Skin epidermis (tissue), 12 donors: ENCODE data around the gene MOB2.

ENCODE experiments used
- H3K27ac ChIP-seq, 21 experiments: fragments of 200-600 bp; sonication (generic) in 11 of 21; one replicate each; pipeline ENCODE4 v1.5.0; 2020; ENCODE audit warnings: mild to moderate bottlenecking in 3 of 21, inconsistent platforms in 2 of 21, moderate library complexity in 2 of 21
- H3K4me3 ChIP-seq, 7 experiments: fragments of 200-600 bp; sonication (generic) in 2 of 7; one replicate each; pipeline ENCODE4 v1.5.0; 2020; ENCODE audit warnings: inconsistent platforms in 2 of 7, mild to moderate bottlenecking in 2 of 7, moderate library complexity in 1 of 7

MOB2 gene

DNA sequence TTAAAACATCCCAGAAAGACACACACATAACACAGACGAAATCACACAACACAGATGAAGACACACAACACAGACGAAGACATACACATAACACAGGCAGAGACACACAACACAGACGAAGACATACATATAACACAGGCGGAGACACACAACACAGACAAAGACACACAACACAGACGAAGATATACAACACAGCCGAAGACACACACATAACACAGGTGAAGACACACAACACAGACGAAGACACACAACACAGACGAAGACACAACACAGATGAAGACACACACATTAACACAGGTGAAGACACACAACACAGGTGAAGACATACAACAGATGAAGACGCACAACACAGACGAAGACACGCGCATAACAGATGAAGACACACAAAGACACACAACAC, 4.8 kb upstream of the MOB2 start:
- no peak overlapping the region for H3K27ac ChIP-seq
- H3K4me3 ChIP-seq = no peak overlapping the region

DNA sequence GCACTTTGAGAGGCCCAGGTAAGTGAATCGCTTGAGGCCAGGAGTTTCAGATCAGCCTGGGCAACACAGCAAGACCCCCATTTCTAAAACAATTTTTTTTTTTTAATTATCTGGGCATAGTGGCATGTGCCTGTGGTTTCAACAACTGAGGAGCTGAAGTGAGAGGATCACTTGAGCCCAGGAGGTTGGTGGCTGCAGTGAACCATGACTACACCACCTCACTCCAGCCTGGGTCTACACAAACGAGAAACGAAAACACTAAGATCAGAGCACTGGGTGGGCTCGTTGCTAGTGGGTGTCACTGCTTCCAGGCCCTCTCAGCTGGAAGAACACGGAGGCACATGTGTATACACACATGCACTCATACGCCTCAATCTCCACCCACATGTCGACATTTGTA, 4.1 kb upstream of the MOB2 start:
- no peak overlapping the region for H3K27ac ChIP-seq
- H3K4me3 ChIP-seq = no peak overlapping the region

DNA sequence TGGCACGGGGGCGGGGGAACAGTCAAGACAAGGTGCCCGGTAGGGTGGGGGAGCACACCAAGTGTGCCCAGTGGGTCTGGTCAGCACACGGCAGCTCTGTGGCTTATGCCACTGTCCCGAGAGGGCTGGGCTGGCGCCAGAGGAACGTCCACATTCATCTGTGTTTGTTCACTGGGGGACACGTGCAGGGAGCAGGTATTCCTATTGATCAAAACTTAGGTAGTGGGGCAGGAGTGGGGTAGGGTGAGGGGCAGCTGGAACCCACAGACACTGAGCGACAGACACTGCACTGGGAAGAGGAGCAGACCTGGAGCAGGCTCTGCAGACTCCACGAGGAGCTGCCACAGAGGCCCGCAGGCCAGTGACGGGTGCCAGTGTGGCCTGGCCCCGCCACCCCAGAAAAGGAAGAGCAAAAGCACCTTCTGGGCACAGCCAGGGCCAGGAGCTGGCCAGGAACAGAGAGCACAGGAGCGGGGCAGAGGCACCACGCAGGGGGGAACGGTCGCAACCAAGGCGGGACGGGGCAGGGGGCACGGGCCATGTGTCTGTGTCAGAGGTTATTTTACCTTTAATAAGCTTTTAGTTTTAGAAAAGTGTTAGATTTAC, 2.1 kb upstream of the MOB2 start:
- Histone ChIP-seq H3K27ac (peak overlapping the region in 1 of 21 experiments; percentile 24), H3K4me3 (no peak overlapping the region)

DNA sequence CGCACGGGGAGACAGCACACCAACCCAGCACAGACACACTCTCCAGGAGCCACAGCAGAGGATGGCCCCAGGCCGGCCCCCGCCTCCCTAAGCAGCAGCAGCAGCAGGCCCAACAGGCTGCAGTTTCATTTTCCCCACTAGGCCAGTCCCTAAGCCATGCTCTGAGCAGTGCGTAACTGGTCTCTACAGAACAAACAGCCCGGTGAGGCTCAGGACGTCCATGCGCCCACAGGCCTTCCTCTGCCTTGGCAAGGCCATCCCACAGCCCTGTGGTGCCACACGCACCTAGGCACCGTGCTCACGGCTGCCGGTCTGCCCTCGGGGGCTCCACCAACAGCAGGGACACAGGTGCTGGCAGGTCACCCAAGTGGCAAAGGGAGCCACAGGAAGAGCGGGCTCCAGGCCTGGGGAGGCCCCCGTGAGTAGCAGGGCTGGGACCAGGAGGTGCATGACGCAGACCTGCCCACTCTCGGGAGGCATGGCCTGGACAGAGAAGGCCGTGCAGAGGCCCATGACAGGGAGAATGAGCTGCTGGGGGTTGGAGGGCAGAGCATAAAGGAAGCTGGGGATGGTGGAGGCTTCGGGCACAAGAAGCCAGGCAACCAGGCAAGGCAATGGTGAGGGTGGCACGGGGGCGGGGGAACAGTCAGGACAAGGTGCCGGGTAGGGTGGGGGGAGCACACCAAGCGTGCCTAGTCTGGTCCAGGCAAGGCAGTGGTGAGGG, 1.4 kb upstream of the MOB2 start:
- Histone ChIP-seq H3K4me3 (no peak overlapping the region), H3K27ac (peak overlapping the region in 3 of 21 experiments; percentile 11 to 44 (median 24))

DNA sequence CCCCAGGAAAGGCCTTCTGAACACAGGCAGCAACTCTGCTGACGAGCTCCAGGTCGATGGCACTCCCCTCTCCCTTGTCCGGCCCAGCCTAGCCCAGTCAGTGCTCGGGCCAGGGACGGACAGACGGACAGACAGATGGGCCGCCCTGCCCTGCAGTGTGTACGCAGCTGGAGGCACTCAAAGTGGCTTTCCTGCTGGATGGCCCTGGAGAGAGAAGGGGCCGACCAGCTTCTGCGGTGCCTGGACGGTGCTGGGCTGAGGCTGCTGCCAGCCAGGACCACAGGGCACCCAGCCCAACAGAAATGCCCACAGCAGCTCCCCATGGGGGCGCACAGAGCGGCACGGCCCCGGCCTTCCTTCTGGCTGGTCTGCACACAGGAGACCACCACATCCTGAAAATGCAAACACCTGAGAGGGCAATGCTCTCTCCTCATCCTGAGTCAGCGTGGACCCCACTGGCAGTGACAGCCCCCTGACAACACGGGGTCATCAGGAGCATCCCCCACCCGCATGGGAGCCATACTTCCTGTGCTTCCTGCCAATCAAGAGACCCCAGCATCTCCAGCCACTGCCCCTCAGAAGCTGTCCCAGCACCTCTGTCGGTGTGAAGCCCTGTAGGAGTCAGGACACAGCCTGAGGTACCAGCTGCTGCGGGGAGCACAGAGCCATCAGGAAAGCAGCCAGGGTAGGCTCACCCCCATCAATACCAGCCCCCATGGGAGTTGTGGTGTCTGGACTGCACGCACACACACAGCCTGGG, 692 bp upstream of the MOB2 start:
- peak overlapping the region in 3 of 21 experiments; percentile 11 to 52 (median 37) for H3K27ac ChIP-seq
- H3K4me3 ChIP-seq = no peak overlapping the region

DNA sequence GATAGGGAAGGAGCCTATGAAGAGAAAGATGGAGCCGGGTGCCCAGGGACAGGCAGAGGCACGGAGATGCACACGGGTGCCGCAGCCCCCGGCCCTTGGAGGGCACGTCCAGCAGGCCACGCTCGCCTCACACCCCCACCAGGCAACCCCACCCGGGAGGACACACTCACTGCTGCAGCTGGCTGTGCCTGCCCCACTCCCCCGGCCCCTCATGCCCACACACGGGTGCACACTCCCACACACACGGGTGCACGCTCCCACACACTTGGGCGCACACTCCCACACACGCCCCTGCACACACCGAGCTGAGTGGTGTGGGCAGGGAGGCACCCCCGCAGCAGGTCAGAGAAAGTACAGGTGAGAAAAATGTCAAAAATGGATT, 1.1 kb downstream of the MOB2 start:
- peak overlapping the region in 1 of 7 experiments; percentile 10 for H3K4me3 ChIP-seq
- H3K27ac ChIP-seq = peak overlapping the region in 4 of 21 experiments; percentile 6 to 53 (median 30)

DNA sequence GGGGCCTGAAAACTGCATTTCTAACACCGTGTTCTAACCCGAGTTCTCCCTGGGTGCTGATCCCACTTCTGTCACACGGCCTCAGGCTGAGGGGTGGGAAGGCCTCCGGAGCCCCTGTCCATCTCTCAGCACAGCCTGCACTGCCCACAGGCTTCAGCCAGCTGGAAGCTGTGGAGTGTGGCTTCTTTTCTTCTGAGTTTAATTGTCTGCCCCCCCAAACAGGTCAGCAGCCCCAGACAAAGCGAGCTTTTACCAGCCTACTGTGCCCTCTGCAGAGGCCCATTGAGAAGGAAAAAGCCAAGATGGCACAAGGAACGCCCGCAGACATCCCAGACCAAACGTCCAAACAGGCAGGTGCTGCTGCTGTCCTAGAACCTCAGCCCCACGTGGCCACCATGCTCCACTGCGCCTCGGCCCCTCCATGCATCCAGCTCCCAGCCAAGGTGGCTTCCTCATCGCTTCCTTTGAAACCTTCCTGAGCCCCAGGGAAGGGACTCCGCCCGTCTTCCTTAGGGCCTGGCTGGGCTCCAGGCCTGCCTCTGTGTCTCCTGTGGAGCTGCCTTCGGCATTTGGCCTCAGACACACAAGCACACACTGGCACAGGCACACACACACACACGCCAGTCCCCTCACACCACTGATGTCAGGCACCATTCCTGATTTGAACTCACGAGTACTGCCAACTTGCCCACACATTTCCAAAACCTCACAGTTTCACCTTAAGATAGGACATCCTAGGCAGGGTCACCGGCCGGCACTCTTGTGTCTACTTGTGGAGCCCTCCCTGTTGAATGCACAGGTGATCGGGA, 1.7 kb downstream of the MOB2 start:
- Histone ChIP-seq H3K4me3 (no peak overlapping the region), H3K27ac (peak overlapping the region in 3 of 21 experiments; percentile 2 to 53 (median 6))

DNA sequence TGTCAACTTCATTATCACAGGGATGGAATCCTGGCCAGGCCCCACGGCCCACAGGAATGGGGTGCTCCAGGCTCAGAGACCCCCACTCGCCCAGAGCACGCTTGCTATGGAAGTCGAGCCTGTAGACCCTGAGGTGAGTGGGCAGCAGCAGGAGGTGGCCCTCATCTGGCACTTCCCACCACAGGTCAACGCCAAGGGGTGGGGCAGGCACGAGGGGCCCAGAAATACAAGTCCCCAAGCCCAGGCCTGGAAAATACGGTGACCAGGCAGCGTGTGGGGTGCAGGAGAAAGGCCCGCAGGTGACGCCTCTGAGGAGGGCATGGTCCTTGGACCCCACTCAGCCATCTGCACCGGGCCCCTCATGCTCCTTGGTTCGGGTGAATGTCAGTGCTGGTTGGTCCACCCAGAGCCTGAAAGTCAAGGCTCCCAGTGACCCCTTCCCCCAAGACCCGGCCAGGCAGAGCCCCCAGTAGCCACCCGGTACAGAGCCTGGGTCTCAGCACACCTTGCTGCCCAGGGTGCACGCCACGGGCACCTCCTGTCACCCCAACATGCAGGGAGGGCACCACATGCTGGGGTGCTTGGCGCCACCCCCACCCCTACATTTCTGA, 2.4 kb downstream of the MOB2 start:
- no peak overlapping the region for H3K27ac ChIP-seq
- H3K4me3 ChIP-seq = no peak overlapping the region

DNA sequence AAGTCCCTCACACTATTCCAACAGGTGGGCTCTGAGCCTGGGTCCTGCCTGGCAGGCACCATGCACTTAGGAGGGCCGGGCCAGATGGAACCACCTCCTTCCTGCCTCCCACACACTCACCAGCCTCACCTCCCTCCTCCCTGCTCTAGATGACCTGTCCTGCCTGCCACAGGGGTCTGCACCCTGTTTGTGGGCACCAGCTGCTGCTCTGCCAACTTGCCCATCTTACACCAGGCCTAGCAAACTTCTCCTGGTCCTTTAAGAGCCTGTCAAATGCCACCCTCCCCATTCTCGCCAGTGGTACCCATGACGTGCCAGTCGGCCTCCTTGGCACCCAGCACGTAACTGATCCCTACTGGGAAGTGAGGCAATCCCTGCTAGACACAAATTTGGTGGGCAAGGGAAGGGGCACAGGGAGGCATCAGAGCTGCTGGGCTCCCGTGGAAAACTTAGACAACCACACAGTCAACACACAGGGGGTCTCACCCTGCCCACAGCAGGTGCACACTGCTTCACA, 3.1 kb downstream of the MOB2 start:
- H3K27ac ChIP-seq = no peak overlapping the region
- no peak overlapping the region for H3K4me3 ChIP-seq

DNA sequence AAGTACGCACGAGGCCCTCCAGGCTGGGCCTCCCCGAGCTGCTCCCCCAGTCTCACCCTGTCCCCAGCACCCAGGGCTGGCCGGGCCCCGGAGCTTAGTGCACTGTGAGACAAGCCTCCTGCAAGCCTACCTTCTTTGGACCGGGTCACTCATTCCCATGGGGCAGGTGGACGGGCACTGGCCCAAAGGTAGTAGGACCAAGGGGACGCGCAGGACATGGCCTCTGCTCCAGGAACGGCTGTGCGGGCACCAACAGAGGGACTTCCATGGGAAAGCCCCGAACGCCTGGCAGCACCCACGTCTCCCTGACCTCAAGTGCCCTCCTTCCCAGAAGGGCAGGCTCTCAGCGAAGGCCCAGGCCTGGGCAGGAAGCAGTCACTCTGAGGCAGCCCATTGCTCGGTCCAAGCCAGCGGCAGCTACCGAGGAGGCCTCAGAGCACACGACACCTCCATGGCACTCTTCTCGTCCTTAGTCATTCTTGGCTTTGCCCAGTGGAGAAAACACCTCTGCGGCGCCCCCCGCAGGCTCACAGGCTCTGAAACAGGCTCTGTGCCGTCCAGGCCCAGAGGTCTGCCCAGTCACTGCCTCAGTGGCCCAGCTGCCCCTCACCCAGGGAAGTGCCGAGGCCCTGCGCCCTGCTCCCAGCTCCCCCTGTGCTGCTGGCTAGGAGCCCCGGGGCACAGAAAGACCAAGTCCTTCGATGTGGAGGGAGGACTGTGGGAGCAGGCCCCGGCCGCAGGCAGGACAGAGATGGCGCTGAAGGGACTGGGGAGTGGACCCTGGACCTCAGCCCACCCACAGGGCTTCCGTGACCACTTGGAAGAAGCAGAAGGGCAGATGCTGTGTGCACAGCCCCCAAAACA, 3.8 kb downstream of the MOB2 start:
- Histone ChIP-seq H3K4me3 (no peak overlapping the region), H3K27ac (peak overlapping the region in 1 of 21 experiments; percentile 16)

DNA sequence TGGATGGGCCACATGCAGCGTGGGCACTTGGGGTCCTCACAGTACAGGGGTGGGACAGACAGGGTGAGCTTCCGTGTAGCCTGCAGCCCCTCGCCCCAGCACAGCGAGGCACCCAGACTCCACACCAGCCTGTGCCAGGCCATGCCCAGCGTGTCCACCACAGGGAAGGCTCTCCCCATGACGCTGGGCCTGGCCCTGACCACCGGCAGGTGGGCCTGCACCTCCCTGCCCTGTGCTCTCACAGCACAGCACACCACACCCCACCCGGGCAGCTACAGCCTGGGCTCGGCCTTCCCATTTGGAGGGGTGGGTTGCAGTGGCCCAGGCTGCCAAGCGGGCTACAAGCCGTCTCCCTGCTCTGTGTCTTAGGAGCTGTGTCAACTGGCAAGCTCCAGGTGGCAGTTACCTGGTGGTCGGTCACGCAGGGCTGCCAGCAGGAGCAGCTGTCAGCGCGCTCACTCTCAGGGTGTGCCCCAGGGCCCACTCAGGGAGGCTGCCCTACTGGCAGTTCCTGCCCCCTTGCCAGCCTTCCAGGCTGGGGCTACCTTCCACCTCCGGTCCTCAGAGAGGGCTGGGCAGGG, 4.6 kb downstream of the MOB2 start:
- peak overlapping the region in 1 of 21 experiments; percentile 4 for H3K27ac ChIP-seq

DNA sequence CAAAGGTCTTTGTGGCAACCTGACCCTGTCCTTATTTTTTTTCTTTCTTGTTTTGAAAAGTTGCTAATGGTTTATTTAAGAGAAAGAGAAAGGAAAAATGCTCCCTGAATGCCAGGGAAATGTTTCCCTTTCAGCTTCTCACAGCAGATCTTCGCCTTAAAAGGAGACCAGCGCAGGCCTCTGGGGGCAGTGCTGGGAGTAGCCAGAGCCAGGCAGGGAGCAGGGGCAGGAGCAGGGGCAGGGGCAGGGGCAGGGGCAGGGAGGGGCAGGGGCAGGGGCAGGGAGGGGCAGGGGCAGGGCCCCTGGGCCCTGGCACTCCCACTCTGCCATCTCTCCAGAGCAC, 5.1 kb downstream of the MOB2 start:
- peak overlapping the region in 1 of 21 experiments; percentile 4 for H3K27ac ChIP-seq
- H3K4me3 ChIP-seq = no peak overlapping the region

More for the DNA sequence above, 4.6 kb downstream of the MOB2 start:
- no peak overlapping the region for H3K4me3 ChIP-seq

DNA sequence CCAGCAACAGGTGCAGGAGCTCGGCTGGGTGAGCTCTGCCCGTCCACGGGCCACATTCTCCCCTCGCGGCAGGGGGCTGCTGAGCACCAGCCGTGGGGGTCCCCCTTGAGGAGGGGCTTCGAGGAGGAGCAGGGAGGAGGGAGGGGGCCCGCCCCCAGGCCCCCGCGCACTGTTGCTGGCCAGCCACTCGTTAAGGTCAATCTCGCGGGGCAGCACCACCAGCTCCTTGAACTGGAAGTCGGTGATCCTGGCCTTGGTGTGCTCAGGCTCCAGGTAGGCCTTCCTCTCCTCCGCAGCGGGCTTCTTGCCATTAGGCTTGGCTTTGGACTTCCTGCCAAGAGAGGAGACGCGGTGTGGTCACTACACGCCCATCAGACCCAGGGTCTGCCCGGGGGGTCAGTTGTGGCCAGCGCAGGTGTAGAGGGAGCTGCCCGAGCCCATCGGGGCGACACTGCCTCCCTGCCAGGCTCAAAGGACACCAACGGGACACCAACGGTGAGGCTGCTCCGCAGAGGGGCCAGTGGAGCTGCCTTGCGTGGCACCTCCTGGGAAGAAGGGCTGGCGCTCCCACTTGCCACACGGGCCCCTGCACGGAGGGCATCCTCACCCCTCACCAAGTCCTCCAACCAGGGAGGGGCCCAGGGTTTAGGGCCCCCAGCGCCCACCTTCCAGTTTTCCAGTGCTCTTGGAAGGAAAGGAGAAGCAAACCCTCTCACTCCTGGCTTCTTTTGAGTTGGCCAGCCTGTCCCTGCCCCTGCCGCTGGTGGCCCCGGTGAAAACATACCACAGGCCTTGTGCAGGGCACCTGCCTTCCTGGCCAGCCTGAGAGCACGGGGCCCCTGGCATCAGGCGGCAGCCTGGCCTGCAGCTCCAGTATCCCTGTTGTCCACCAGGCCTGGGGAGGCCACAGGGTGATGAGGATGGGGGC, 5.8 kb downstream of the MOB2 start:
- no peak overlapping the region for H3K4me3 ChIP-seq
- H3K27ac ChIP-seq = peak overlapping the region in 1 of 21 experiments; percentile 52

DNA sequence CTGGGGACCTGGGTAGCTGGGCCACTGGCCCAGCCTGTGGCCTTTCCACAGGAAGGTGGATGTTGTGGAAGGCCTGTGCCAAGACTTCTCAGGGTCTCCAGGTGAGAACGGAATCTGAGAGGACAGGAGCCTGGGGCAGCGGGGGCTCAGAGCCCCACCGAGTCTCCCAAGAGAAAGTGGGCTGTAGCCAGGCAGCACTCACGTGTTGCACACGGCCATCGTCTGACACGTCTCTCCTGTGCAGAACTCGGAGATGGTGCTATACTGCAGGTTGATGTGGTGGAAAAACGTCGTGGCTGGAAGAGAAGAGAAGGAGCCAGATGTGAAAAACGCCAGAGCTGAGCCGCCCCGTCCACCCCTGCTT, 6.4 kb downstream of the MOB2 start:
- peak overlapping the region in 1 of 21 experiments; percentile 52 for H3K27ac ChIP-seq

DNA sequence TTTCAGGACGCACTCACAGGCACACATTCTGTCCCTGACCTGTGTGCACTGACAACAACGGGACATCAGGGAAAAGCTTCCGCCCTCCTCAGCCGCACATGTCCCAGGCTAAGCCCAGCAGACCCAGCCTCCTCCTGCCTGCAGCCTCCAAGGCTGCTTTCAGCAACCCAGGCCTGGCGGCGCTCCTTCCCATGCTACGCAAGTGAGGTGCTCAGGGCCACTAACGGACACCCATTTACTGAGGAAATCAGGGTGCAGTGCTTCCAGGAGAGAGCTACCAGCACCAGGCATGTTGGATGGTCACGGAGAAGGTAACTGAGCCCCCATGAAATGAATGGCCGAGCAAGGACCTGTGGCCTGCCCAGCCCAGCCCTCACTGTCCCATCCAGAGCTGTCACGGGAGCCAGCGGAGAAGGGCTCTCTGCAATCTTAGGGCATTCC, 6.9 kb downstream of the MOB2 start:
- Histone ChIP-seq H3K4me3 (no peak overlapping the region), H3K27ac (no peak overlapping the region)

More for the DNA sequence above, 6.4 kb downstream of the MOB2 start:
- no peak overlapping the region for H3K4me3 ChIP-seq

DNA sequence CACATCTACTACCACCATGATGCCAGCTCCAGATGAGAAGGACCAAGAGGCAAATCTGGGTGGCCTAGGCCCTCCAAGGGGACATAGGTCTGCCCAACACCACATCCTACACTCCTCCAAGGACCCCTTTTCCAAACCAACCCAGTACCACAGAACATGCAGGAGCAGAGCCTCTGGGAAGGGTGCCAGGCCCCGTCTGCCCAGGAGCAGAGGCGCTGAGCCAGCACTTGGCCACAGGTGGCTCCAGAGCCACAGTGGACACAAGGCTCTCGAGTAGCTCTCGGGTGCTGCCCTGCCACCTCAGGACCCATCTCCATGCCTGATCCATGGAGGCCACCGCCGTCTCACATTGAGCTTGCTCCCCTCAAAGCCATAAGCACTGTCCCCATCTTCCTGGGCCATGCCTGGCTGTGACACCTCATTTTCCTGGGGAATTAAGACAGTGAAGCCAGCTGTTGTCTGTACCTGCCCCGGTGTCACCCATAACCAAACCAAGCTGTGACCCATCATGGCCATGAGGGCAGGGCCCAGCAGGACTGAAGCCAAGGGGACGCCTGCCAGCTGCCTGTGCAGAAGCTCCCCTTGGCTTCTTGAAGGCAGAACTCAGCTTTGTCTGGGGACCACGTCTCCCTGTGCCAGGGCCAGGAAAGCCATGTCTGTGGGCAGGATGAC, 7.4 kb downstream of the MOB2 start:
- Histone ChIP-seq H3K27ac (no peak overlapping the region), H3K4me3 (no peak overlapping the region)
